Choroid plexus epithelial cell (primary cell): ENCODE measurements around the gene SUMF1.

Source experiments
- DNase-seq: peaks from one replicate; pipeline ENCODE4 v3.0.0-alpha.2; 2010; ENCODE audit warnings: low read depth
- H3K4me3 ChIP-seq: 2 replicates; pipeline ENCODE4 v1.5.1; 2011; ENCODE audit warnings: low read depth, mild to moderate bottlenecking, control low read depth, low read length, moderate library complexity
- TF ChIP-seq, protein P1 (sequence below): conservative IDR thresholded peaks from 2 replicates; pipeline ENCODE4 v1.5.1; 2011; ENCODE audit warnings: low read depth, mild to moderate bottlenecking, control low read depth, inconsistent platforms, low read length, moderate library complexity

Gene SUMF1

DNA sequence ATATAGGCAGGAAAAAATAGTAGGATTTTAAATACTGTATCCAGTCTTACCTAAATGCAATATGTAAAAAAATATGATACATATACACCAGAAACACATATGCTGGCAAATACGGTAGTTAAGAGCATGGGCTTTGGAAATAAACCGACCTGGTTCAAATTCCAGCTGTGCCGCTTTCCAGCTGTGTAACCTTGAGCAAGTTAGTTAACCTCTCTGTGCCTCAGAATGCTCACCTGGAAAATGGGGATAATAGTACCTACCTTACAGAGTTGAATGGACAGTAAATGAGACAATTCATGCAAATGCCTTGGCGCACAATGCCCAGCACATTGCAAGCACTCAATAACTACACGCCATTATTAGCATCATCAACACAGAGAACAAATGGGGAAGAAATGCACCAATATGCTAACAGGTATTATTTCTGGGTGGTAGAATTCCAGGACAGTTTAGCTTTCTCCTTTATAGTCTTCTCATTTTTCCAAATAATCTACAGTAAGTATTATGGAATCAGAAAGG, 50.6 kb downstream of the SUMF1 start:
- no peak for DNase-seq
- TF ChIP-seq, protein P1, sequence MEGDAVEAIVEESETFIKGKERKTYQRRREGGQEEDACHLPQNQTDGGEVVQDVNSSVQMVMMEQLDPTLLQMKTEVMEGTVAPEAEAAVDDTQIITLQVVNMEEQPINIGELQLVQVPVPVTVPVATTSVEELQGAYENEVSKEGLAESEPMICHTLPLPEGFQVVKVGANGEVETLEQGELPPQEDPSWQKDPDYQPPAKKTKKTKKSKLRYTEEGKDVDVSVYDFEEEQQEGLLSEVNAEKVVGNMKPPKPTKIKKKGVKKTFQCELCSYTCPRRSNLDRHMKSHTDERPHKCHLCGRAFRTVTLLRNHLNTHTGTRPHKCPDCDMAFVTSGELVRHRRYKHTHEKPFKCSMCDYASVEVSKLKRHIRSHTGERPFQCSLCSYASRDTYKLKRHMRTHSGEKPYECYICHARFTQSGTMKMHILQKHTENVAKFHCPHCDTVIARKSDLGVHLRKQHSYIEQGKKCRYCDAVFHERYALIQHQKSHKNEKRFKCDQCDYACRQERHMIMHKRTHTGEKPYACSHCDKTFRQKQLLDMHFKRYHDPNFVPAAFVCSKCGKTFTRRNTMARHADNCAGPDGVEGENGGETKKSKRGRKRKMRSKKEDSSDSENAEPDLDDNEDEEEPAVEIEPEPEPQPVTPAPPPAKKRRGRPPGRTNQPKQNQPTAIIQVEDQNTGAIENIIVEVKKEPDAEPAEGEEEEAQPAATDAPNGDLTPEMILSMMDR: no peak
- no peak overlapping the region for H3K4me3 ChIP-seq

DNA sequence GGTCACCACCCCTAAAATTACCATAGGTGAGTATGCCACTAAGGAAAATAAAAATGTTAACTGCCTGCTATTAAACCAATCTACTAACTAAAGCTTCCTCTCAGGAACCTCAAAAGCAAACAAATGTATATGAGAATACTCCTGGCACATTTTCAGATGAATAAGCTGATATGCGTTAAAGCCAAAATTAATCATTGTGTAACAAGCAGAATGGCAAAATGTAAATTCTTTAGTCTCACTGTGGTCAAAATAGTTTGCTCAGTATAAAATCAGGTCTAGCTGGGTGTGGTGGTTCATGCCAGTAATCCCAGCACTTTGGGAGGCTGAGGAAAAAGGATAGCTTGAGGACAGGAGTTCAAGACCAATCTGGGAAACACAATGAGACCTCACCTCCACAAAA, 53.6 kb downstream of the SUMF1 start:
- H3K4me3 ChIP-seq: no peak overlapping the region
- no peak for DNase-seq
- TF ChIP-seq, protein P1: no peak

DNA sequence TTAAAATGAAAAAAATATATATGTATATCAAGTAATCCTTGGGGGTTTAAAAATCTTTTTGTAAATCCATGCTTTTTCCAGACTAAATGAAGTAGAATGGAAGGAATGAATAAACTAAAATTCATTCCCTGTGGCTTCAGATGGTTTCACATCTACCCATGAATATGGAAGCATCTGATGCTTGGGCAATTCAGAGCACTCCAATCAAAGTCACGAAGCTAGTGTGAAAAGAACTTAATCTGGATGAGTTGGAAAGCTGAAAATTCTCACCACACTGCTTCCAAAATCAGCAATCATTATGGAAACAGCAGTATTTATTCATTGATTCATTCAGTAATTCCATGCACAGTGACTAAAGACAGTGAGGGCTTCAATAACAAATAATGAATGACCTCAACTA, 55.2 kb downstream of the SUMF1 start:
- no peak overlapping the region for H3K4me3 ChIP-seq
- TF ChIP-seq, protein P1: no peak
- DNase-seq: no peak

DNA sequence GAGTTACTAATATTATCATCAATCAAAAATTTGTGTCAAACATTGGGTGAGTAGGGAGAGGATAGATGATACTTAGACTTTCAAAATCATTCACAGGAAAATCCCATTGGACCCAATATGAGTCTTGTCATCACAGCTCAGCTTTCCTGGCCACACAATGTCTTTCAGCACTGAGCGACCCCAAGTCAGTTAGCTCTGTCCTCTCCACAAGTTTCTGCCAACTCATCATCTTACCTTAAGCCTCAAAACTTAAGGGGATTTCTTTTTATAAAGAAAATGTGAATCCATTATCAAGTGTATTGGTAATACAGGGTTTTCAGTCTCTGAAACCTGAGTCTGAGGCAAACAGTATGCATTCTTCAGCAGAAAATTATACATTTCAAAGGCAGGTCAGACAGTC, 55.8 kb downstream of the SUMF1 start:
- DNase-seq: no peak
- TF ChIP-seq, protein P1: no peak
- no peak overlapping the region for H3K4me3 ChIP-seq

DNA sequence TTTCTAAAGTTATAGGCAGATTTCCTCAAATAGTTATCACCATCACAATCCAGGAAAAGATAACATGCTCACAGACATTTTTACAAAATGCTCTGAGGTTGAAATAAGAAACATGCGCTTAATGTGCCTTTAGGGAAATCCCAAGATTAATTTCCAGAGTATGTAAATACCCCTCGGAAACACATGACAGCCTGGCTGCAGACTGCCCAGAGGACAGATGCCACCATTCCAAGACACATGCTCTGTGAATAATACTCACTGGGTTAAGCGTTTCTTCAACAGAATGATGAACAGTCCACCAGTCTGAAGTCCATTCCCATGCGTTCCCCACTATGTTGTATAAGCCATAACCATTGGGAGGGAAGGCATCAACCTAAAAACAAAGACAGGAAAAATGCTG, 56.5 kb downstream of the SUMF1 start:
- DNase-seq: no peak
- TF ChIP-seq, protein P1: no peak
- H3K4me3 ChIP-seq: no peak overlapping the region

DNA sequence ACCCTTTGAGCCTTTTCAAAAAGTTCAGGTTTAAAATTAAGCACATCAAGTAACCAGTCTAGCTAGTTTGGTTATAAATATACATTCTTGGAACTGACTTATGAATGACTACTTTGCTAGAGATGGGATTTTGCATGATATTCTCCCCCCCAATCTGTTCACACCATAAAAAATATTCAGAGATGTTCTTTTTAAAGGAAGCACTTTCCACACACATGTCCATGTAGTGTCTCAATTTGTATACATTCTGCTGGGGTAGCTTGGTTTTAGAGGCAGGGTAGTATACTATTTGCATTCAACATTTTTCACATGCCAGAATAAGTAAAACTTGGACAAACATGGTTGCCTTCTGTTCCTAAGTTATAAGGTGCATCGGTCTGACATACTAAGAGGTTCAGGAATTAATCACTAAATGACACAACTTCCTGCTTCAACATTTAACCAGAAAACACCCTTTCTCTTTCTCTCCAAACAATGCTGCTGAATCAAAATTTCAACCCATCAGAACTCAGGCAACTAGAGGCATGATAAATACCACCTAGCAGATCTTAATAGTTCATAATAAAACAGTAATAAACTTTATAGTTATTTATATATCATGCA, 57.0 kb downstream of the SUMF1 start:
- TF ChIP-seq, protein P1: no peak
- DNase-seq: no peak
- H3K4me3 ChIP-seq: no peak overlapping the region

DNA sequence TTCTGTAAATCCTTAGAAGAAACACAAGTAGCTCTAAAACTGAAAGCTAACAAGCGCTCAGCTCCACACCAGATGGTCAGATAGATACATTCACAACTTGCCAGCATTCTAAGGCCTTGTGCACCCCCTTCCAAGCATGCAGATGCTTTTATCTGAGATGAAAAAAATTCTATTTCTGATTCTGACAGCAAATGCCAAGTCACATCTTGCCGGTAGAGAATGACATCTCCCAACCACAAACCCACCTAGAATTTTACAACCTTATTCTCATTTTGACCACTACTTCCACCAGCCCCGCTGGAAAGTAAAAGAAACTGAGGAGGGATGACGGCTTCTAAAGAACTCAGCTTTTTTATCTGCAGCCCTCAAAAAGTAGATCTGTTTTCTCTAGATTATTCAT, 57.7 kb downstream of the SUMF1 start:
- no peak for DNase-seq
- no peak overlapping the region for H3K4me3 ChIP-seq
- TF ChIP-seq, protein P1: no peak
